GM18498 (cell line): ENCODE results near the gene DSG3.

ENCODE experiments used
- ATAC-seq: cut with Tn5 transposase; IDR thresholded peaks from one replicate; pipeline ENCODE4 v1.9.1; 2021; ENCODE audit warnings: mild to moderate bottlenecking, moderate library complexity; ENCODE audit not compliant: unreplicated experiment

The DSG3 gene

DNA sequence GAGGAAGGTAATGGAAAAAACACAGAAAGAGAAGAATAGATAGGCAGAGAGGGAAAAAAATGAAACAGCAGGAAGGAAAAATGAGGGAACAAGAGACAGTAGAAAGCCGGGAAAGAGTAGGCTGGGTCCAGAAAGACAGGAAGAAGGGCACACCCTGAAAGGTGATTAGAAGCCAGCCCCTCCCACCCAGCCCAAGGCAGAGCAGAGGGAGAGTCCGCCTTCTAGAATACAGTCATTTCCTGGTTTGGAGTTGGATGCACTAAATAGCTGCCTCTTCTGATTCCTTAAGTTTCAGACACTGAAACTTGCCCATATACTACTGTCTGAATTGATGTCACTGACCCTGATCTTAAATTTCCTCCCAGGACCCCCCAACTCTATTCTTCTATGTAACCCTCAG lies 17.9 kb upstream of the DSG3 start:
- no peak for ATAC-seq

DNA sequence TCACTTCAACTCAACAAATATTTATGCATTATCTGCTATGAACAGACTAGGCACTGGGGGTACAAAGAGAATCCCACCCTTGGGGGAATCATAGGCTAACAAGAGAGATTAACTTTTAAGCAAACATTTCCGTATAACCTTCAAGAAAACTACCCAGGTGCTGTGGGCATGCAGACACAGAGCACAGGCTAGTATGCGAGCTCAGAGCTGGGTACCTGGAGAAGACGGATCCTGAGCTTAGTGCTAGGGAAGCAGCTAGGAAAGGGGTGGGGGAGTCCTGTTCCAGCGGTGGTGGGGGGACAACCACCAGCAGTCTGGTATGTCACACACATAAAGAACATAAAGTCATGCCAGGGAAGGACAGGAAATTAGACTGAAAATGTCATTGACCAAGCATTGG lies 17.5 kb upstream of the DSG3 start:
- ATAC-seq: no peak

DNA sequence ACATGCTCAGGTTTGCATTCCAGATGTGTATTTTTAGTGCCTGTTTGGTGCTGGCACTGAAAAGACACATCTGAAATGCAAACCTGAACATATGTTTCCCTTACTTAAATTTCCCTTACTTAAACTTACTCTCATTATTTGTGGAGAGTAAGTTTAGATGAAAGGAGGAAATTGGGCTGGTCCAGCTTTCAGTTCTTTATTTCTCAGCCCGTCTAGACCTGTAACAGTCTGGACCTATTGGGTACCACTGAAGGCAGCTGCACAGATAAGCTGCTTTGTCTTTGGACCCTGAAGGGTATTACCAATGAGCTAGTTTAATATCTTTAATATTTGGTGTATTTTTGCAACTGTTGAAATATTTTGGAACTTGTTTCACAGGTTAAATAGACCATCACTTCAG lies 17.0 kb upstream of the DSG3 start:
- ATAC-seq: no peak

- ATAC-seq: no peak
Measured at GRCh38 chr18:31432316-31432715, 15.2 kb upstream of the DSG3 start.

DNA sequence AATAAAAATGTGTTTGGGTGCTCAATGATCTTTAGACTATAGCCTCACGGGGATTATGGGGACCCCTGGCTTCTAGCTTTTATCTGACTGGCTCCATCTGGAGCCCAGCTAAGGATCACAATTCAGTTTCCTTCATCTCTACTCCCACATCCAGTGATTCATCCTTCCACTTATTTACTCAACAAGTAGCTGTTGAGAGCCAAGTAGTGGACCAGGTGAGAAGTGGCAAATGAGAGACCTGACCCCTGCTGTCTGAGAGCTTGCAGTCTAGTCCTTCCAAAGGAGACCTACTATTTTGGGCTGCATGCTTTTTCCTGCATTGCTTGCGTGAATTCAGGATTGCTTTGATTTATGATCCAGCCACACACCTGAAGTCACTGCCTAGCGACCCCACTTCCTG lies 10.7 kb upstream of the DSG3 start:
- no peak for ATAC-seq

GRCh38 chr18:31438402-31438801 lies 9.1 kb upstream of the DSG3 start:
- peak; percentile 48 for ATAC-seq

DNA sequence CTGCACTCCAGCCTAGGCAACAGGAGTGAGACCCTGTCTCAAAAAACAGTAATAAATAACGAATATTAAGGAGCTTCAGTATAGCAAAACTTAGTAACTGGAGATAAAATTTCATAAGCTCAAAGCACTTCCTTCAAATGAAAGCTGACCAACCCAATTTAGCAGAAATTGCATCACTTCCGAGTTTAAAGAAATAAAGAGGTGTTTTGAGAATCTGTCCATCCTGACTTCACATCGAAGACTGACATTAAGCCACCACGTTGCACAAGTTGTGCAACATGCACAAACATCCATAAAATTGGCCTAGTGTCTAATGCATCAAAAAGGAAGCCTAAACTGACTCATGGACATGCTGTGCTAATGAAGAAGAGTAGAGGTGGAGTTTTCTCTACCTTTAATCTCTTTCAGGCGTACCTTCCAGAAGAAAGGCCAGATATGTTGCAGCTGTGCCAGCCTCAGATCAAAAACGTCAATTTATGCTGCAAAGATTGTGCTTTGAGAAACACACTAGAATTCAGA lies 7.7 kb upstream of the DSG3 start:
- no peak for ATAC-seq

DNA sequence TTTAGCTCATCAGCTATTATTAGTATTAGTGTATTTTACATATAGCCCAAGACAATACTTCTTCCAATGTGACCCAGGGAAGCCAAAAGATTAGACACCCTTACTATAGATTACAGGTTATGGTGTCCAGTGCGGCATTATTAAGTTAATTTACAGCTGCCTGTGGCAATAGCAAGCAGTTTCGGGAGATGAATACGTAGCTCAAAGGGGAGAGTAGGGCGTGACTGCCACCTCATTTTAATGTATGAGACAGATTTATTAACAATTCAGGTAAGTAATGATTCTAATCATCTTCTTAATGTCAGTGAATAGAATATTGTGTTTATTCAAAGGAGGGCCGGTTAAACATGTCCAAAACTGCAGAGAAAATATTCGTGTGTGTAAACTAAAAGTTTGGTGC lies 6.8 kb upstream of the DSG3 start:
- ATAC-seq: no peak

- ATAC-seq: no peak
Measured at GRCh38 chr18:31441493-31441892, 6.0 kb upstream of the DSG3 start.

- no peak for ATAC-seq
Measured at GRCh38 chr18:31444142-31444541, 3.4 kb upstream of the DSG3 start.

GRCh38 chr18:31445908-31446307 lies 1.6 kb upstream of the DSG3 start:
- no peak for ATAC-seq

- no peak for ATAC-seq
Measured at GRCh38 chr18:31446854-31447253, 687 bp upstream of the DSG3 start.

GRCh38 chr18:31450409-31450808 lies 2.9 kb downstream of the DSG3 start:
- ATAC-seq: no peak

GRCh38 chr18:31451625-31452024 lies 4.1 kb downstream of the DSG3 start:
- no peak for ATAC-seq

DNA sequence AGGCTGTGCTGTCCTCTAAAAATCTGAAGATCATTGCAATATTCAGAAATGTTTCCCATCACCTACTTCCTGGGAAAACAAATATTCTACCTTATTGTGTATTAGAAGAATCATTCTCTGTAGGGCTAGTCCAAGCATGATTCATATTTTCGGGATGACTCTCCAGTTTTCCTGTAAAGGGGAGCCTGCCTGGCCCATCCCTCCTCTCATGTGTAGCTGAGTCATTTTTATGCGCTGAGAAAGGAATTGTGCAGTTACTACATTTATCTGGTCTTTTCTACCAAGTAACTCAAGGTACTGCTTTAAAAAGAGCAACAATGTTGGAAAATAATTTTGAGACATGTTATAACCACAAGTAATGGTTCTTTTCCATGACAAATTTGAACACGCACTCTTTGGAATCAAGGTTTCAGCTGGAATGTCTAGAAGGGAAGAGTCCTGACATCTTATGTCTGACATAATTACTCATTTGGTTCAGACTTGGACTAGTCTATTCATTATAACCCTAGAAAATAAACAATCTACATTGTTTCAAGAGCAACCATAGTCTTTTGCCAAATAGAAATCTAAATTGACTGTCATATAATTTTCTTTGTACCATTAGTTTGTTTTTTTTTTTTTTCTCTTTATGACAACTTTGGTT lies 6.6 kb downstream of the DSG3 start:
- ATAC-seq: no peak

DNA sequence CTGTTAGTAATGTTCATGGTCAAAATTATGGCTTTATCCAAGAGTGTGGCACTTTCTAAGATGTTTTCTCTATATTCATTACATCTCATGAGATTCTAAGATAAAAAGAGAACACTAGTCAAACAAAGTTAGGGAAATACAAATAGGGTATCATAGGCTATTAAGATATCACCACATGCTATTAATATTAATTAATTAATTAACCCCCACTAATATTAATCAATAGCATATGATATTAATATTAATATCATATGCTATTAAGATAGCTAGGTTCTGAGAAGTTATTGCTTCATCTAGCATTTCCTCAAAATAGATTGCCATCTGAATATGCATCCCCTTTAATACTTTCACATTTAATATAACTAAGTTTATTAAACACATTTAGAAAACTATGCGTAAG lies 22.1 kb downstream of the DSG3 start:
- ATAC-seq: no peak

DNA sequence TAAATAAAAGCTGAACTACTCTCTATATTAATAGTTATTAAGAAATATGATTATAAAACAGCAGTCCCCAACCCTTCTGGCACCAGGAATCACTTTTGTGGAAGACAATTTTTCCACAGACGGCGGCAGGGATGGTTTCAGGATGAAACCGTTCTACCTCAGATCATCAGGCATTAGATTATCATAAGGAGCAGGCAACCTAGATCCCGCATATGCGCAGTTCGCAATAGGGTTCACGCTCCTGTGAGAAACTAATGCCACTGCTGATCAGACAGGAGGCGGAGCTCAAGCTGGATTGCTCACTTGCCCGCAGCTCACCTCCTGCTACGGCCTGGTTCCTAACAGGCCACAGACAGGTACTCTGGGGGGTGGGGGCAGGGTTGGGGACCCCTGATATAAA lies 31.1 kb downstream of the DSG3 start:
- no peak for ATAC-seq

- ATAC-seq: no peak
Measured at GRCh38 chr18:31482051-31482450, 34.5 kb downstream of the DSG3 start.

DNA sequence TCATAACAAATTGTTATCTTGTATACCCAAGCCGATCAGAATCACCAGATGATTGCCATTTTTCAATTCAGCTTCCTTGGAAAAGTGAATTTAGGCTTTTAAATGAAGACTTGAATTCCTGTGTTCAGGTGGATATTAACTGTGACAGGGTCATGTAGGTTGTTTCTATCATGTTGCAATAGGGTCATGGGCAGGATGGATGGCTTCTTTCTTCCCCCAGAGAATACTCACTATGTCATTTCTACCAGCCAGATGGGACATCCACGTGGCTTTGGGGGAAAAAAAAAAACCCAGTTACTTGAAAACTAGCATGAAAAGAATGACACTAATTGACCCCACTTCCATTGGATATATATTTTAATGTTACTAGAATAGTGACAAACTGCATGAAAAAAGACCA lies 35.9 kb downstream of the DSG3 start:
- ATAC-seq: no peak

GRCh38 chr18:31484461-31484860 lies 36.9 kb downstream of the DSG3 start:
- ATAC-seq: no peak

- ATAC-seq: no peak
Measured at GRCh38 chr18:31486165-31486564, 38.6 kb downstream of the DSG3 start.

DNA sequence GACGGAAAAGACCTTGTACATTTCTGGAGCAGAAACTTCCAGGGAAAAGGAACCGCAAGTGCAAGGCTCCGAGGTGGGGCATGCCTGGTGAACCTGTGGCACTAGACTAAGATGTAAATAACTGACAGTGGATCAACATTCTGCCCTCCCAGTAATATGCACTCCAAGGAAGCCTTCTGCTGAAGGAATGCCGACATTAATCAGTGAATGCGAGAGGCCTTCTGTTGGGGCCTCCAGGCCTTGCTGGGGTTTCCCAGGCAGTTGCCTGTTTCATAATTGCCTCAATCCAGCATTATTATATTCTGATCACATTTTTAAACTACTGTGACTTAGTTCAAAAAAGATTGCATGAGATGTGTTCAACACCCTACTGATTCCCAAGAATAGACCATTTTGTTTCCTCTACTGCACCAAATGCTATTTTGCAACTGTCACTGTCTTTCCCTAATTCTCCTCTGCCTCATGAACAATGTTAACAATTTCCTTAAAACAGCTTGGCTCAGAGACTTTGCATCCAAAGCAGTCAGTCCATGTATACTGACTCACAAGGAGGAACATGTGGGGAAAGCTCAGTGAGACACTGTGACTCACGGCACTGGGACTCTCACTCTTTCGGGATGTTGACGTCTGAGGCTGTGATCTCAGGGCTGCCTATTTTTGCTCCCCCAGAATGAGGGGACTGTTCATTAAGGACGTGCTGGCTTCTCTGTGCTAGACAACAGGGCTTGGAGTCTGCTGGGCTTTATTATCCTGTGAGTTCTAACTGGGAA lies 39.9 kb downstream of the DSG3 start:
- ATAC-seq: no peak

DNA sequence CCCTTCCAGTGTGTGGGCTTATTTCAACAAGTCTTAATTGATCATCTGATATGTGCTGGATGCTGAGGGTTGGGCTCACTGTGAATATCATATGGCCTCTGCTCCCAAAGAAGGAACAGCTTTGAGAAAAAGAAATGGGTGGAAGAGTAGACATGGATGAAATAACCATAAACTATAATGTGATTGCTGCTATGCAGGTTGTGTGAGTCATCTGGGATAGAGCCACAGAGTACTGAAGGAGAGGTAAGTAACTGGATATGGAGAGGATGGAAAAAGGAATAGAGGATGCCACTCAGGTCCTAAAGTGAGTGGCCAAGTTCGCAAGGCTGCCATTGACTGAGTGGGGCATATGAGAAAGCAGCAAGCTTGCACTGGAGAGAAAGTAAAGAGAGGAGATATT lies 41.8 kb downstream of the DSG3 start:
- ATAC-seq: no peak
